Esophagus muscularis mucosa (tissue), 4 donors: ENCODE data around the gene KAT7. TPM values are rescaled to one million over a fixed set of nuclear protein-coding genes. Genes with fewer than 3 reads are reported as not detected.

Experiments used
- DNase-seq: peaks from one replicate; pipeline ENCODE4 v3.0.0-alpha.2; 2017; ENCODE audit errors: extremely low spot score
- H3K27ac ChIP-seq, 4 donors: fragments of 200-600 bp; sonication (generic); replicated peaks in 1 of 4; 1 replicate in 3 of 4; 2 replicates in 1 of 4; pipeline ENCODE4 v1.5.1; 2016 to 2019; ENCODE audit warnings: mild to moderate bottlenecking in 1 of 4
- H3K27me3 ChIP-seq, 4 donors: fragments of 200-600 bp; sonication (generic); one replicate each; pipeline versions ENCODE4 v1.5.1 to v1.6.0; 2016 to 2019
- H3K36me3 ChIP-seq, 4 donors: fragments of 200-600 bp; sonication (generic); one replicate each; pipeline ENCODE4 v1.5.1; 2016 to 2019
- H3K4me1 ChIP-seq, 4 donors: fragments of 200-600 bp; sonication (generic); one replicate each; pipeline ENCODE4 v1.5.1; 2016 to 2019
- H3K4me3 ChIP-seq, 4 donors: fragments of 200-600 bp; sonication (generic); 1 replicate in 2 of 4; 2 replicates in 2 of 4; pipeline ENCODE4 v1.5.1; 2016 to 2019; ENCODE audit warnings: mild to moderate bottlenecking in 4 of 4, moderate library complexity in 1 of 4
- H3K9me3 ChIP-seq, 4 donors: fragments of 200-600 bp; sonication (generic); 1 replicate in 3 of 4; 2 replicates in 1 of 4; pipeline ENCODE4 v1.5.1; 2016 to 2019
- EP300 ChIP-seq: sonication (generic); formaldehyde crosslinking; IDR thresholded peaks from one replicate; pipeline ENCODE4 v1.6.1; 2017; ENCODE audit warnings: antibody characterized with exemption
- POLR2A ChIP-seq: fragments of 450-650 bp; IDR thresholded peaks from one replicate; pipeline ENCODE4 v1.6.1; 2017; ENCODE audit warnings: antibody characterized with exemption, moderate library complexity, mild to moderate bottlenecking, low read depth
- POLR2AphosphoS5 ChIP-seq, 2 donors: sonication (generic); formaldehyde crosslinking; IDR thresholded peaks; one replicate each; pipeline ENCODE4 v1.6.1; 2017; ENCODE audit warnings: antibody characterized with exemption in 2 of 2
- WGBS: methylation state at CpG from one replicate; pipeline ENCODE4 v1.1.5; 2018; 5-methylcytosine and 5-hydroxymethylcytosine counted together
- intact Hi-C: fragments of 100-400 bp; cut with DNase I; formaldehyde crosslinking; loops from one replicate; pipeline ENCODE4 v1.15.1; 2023
- total RNA-seq, 4 donors: library from RNA; depleted of rRNA; stranded (reverse); fragments of >200 nt; gene quantifications; one replicate each; pipeline versions ENCODE4 v1.1.0 to v1.2.1, GENCODE V29; 2016
- TF ChIP-seq, protein P1 (sequence below), 3 experiments: fragments of 200-600 bp in 2 of 3; fragments of 450-650 bp in 1 of 3; sonication (generic) in 2 of 3; IDR thresholded peaks; one replicate each; pipeline ENCODE4 v1.5.1; 2017 to 2019; ENCODE audit warnings: antibody characterized with exemption in 3 of 3, mild to moderate bottlenecking in 2 of 3, moderate library complexity in 1 of 3

Gene KAT7
- total RNA-seq, 4 donors from 2014 or later = 29.5 to 48.1 (median 43.4) TPM

DNA sequence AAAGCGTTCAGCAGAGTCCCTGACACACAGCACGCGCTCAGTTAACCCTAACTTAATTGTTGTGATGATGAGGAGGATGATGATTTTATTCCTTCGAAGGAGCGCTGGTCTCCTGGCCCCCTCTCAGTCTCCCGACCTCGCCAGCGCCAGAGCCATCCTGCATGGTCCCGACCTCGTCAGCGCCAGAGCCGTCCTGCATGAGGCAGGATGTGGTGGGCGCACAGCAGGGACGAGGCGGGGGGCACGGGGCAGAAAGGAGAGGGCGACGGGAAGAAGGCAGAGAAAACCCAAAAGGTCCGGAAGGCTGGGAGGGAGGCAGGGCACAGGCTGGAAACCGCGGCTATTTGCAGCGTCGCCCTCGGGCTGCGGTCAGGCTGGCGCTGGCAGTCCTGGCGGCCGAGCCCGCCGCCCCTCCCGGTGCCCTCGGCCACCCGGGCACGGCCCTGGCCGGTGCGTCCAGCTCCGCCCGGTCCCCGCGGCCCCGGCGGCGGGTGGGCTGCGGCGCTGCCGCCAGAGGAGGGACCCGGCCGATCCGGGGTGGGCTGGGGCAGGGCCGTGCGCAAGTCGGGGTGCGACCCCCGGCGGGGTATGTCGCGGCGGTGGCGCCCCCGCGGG is 62.4 kb downstream of the KAT7 start:
- H3K9me3 ChIP-seq = no peaks in the 10 kb centered on the region
- H3K36me3 ChIP-seq = peaks cover 0 to 4% (median 0%) of the 10 kb centered on the region in 4 donors
- intact Hi-C loops = loop anchor here (1.0 kb wide), 1 partner anchor 143 kb away; no protein-coding TSS in a partner anchor
- DNase-seq = no peak
- H3K4me1 ChIP-seq = peaks cover 22 to 42% (median 32%) of the 10 kb centered on the region in 4 donors
- no peaks in the 10 kb centered on the region for H3K27me3 ChIP-seq
- TF ChIP-seq, protein P1, sequence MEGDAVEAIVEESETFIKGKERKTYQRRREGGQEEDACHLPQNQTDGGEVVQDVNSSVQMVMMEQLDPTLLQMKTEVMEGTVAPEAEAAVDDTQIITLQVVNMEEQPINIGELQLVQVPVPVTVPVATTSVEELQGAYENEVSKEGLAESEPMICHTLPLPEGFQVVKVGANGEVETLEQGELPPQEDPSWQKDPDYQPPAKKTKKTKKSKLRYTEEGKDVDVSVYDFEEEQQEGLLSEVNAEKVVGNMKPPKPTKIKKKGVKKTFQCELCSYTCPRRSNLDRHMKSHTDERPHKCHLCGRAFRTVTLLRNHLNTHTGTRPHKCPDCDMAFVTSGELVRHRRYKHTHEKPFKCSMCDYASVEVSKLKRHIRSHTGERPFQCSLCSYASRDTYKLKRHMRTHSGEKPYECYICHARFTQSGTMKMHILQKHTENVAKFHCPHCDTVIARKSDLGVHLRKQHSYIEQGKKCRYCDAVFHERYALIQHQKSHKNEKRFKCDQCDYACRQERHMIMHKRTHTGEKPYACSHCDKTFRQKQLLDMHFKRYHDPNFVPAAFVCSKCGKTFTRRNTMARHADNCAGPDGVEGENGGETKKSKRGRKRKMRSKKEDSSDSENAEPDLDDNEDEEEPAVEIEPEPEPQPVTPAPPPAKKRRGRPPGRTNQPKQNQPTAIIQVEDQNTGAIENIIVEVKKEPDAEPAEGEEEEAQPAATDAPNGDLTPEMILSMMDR (IDR thresholded peaks at IDR 0.05) = no peak
- TF ChIP-seq POLR2AphosphoS5 (IDR thresholded peaks at IDR 0.05) (no peak), POLR2A (no peak), EP300 (no peak)
- peak overlapping the region; percentile 62 to 84 (median 68) for H3K4me3 ChIP-seq
- WGBS = 3% methylated on average over 56 of the region's 61 CpGs
- H3K27ac ChIP-seq = peak overlapping the region in 3 of 4 donors; percentile 41 to 62 (median 46)

DNA sequence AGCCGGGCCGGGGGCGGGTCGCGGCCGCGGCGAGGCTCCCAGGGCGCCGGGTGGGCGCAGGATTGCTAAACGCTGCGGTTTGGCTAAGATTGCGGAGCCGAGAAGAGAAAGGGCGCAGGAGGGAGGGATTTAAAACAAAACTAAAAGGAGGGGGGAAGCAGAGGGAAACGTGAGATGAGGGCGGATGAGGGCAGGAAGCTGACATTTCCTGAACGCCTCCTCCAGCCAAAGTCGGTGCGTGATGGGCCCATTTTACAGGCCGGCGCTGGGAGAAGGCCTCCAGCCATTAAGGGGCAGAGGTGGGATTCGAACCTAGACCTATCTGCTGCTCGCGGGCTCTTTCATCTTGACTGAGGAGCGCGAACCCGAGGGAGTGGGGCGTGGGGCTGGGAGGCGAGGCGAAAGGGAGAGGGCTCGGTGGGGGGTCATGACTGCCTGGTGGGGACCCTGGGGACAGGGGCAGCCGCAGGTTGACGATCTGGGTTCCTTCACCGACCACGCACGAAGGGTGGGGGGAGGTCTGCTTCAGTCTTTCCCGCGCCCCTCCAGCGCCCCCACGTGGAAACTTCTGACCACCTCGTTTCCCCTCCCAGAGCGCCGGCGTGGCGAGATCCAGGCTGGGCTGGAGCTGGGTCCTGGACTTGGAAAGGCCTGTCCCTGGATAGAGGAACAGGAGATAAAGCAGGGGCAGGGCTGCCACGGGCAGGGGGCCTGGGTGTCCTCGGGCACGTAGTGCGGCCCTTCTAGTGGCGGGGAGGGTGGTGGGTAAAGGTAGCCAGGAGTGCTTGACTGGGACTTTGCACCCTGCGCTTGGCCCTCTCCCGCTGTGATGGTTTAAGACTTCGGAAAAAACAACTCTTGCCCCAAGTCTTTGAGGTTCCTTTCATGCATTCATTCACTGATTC is 63.2 kb downstream of the KAT7 start:
- Histone ChIP-seq H3K4me1 (peaks cover 16 to 34% (median 25%) of the 10 kb centered on the region in 4 donors), H3K4me3 (peak overlapping the region; percentile 62 to 84 (median 68)), H3K36me3 (no peaks in the 10 kb centered on the region), H3K27me3 (no peaks in the 10 kb centered on the region), H3K27ac (peak overlapping the region in 3 of 4 donors; percentile 41 to 62 (median 46)), H3K9me3 (no peaks in the 10 kb centered on the region)
- intact Hi-C loops = loop anchor here (1.0 kb wide), 1 partner anchor 143 kb away; no protein-coding TSS in a partner anchor
- peak; percentile 93 for DNase-seq
- WGBS = 13% methylated on average over 32 of the region's 55 CpGs
- no peak for TF ChIP-seq EP300
- TF ChIP-seq POLR2AphosphoS5 (IDR thresholded peaks at IDR 0.05) = peak in 1 of 2 donors; percentile 40
- TF ChIP-seq, protein P1 (IDR thresholded peaks at IDR 0.05) = peak; percentile 70 to 73 (median 71)

DNA sequence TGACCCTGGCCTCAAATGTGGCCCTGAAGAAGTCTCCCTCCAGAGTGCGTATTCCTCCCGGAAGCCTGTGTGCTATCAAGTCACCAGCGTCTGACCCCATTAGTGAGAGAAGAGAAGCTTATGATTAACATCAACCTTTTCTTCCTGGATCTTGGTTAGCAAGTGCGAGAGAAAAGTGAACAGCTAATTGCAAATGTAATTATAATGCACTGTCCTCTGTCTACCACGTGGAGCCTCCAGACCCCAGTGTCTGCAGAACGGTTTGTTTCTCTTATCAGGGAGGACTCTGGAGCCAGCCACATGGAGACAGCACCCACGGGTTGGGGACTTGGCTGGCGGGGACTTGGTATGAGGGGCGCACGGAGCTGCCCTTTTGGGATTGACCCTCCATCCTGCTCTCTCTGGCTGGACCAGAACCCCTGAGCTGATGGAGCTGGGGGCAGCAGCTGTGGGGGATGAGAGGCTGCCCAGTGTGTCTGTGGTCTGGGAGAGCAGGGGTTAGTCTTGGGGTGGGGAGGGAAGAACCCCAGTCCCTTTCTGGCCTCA is 65.1 kb downstream of the KAT7 start:
- WGBS = 79% methylated on average over 7 of the region's 10 CpGs
- no peak overlapping the region for H3K27ac ChIP-seq
- intact Hi-C loops = no loop called here
- no peaks in the 10 kb centered on the region for H3K27me3 ChIP-seq
- H3K9me3 ChIP-seq = no peaks in the 10 kb centered on the region
- no peaks in the 10 kb centered on the region for H3K36me3 ChIP-seq
- H3K4me1 ChIP-seq = peaks cover 12 to 23% (median 17%) of the 10 kb centered on the region in 4 donors
- DNase-seq = no peak
- H3K4me3 ChIP-seq = no peak overlapping the region
- TF ChIP-seq, protein P1 (IDR thresholded peaks at IDR 0.05) = no peak
- TF ChIP-seq POLR2A (no peak), POLR2AphosphoS5 (IDR thresholded peaks at IDR 0.05) (no peak), EP300 (no peak)

DNA sequence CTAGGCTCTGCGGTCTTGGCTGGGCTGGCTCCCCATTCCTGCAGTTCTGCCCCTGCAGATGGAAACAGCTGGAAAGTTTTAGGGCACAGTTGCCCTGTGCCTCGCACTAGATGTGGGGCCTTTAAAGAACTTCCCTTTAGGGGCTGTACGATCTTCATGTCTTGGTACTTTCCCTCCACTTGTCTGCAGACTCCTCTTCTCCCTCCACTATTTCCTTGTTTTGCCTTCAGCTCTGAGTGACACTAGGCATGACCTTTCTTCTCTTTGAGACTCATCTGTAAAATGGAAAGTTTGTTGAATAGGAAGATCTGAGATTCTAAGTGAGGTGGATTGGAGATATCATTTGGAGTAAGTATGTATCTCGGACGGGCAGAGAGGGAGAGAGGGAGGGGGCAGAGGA is 65.6 kb downstream of the KAT7 start:
- Histone ChIP-seq H3K4me1 (peaks cover 12 to 23% (median 17%) of the 10 kb centered on the region in 4 donors), H3K9me3 (no peaks in the 10 kb centered on the region), H3K36me3 (no peaks in the 10 kb centered on the region), H3K4me3 (no peak overlapping the region), H3K27me3 (no peaks in the 10 kb centered on the region), H3K27ac (no peak overlapping the region)
- intact Hi-C loops = no loop called here
- WGBS = 89% methylated on average over 5 of the region's 5 CpGs
- TF ChIP-seq POLR2AphosphoS5 (IDR thresholded peaks at IDR 0.05) (no peak), POLR2A (no peak), EP300 (no peak)
- TF ChIP-seq, protein P1 (IDR thresholded peaks at IDR 0.05) = no peak
- no peak for DNase-seq
